Panc1 (cell line): ENCODE measurements around the gene IBTK. TPM values are rescaled to one million over a fixed set of nuclear protein-coding genes. Genes with fewer than 3 reads are reported as not detected.

Experiments
- ATAC-seq: fragments of 200-7000 bp; cut with Tn5 transposase; 2 replicates; pipeline ENCODE4 v1.9.1; 2020; ENCODE audit warnings: mild to moderate bottlenecking, moderate library complexity
- BruUV-seq: library from RNA; stranded (reverse); fragments of 400-500 nt; replicated peaks from 2 replicates; lab custom pipeline; 2021; lab: Mats Ljungman, UMichigan
- CTCF ChIA-PET: fragments of 300-600 bp; sonication (Branson Sonifier 250); formaldehyde crosslinking; loops from one replicate; lab custom pipeline; 2022; ENCODE audit warnings: antibody characterized with exemption; lab: Charles Lee
- POLR2A ChIA-PET: fragments of 300-600 bp; sonication (Branson Sonifier 250); formaldehyde crosslinking; loops from one replicate; lab custom pipeline; 2022; ENCODE audit warnings: antibody characterized with exemption; lab: Charles Lee
- DNase-seq: peaks from one replicate; pipeline ENCODE4 v3.0.0-alpha.2; 2010; ENCODE audit warnings: low read depth, low spot score
- H3K27ac ChIP-seq: 2 replicates; pipeline ENCODE4 v1.5.1; 2011; ENCODE audit warnings: mild to moderate bottlenecking, low read length, inconsistent platforms
- H3K27me3 ChIP-seq: fragments of 200-500 bp; sonication (Bioruptor generic); 2 replicates; pipeline ENCODE4 v1.6.0; 2014; ENCODE audit warnings: low read length, inconsistent platforms; ENCODE audit not compliant: control insufficient read depth, insufficient read depth
- H3K36me3 ChIP-seq: fragments of 200-500 bp; sonication (Bioruptor generic); 2 replicates; pipeline ENCODE4 v1.5.1; 2014; ENCODE audit warnings: inconsistent platforms, mild to moderate bottlenecking, low read length, moderate library complexity; ENCODE audit not compliant: control insufficient read depth, insufficient read depth
- H3K4me1 ChIP-seq: 2 replicates; pipeline ENCODE4 v1.5.1; 2011; ENCODE audit warnings: inconsistent platforms, mild to moderate bottlenecking, low read length, moderate library complexity; ENCODE audit not compliant: control insufficient read depth, insufficient read depth
- H3K4me3 ChIP-seq, 2 experiments: 2 replicates each; pipeline ENCODE4 v1.5.1; 2011 to 2012; ENCODE audit warnings: low read depth in 2 of 2, low read length in 2 of 2, mild to moderate bottlenecking in 2 of 2, inconsistent platforms in 1 of 2, moderate library complexity in 1 of 2
- H3K9me3 ChIP-seq: fragments of 200-500 bp; sonication (Bioruptor generic); 2 replicates; pipeline ENCODE4 v1.5.1; 2014; ENCODE audit warnings: low read depth, mild to moderate bottlenecking, inconsistent platforms, low read length, moderate library complexity; ENCODE audit not compliant: control insufficient read depth, insufficient read depth
- CTCF ChIP-seq: fragments of 450-650 bp; IDR thresholded peaks from 2 replicates; pipeline ENCODE4 v1.5.1; 2017; ENCODE audit warnings: mild to moderate bottlenecking
- POLR2AphosphoS5 ChIP-seq: IDR thresholded peaks from 2 replicates; pipeline ENCODE4 v1.6.1; 2012; ENCODE audit warnings: mild to moderate bottlenecking, low read depth, low read length, moderate library complexity
- SIN3A ChIP-seq: IDR thresholded peaks from 2 replicates; pipeline ENCODE4 v1.6.1; 2012; ENCODE audit warnings: low read depth, mild to moderate bottlenecking, low read length, moderate library complexity, borderline replicate concordance; ENCODE audit not compliant: insufficient read depth
- TCF7L2 ChIP-seq: IDR thresholded peaks from 2 replicates; pipeline ENCODE4 v1.6.1; 2011; ENCODE audit warnings: mild to moderate bottlenecking, low read depth, low read length, inconsistent platforms
- in situ Hi-C: cut with HindIII; loops from 2 replicates; pipeline ENCODE4 v1.10.0; 2016; ENCODE audit warnings: low sequenced_read_pairs, low pct_unique_long_range_greater_than_20kb
- intact Hi-C: fragments of 100-400 bp; cut with micrococcal nuclease; formaldehyde crosslinking; loops from one replicate; pipeline ENCODE4 v1.10.0; 2022; ENCODE audit not compliant: unreplicated experiment
- total RNA-seq: library from RNA; stranded (reverse); gene quantifications from one replicate; pipeline ENCODE4 v1.2.1, GENCODE V29; 2021; ENCODE audit not compliant: unreplicated experiment
- TF ChIP-seq, protein P1 (sequence below), 2 experiments: IDR thresholded peaks; 2 replicates each; pipeline ENCODE4 v1.6.1; 2011 to 2012; ENCODE audit warnings: low read depth in 2 of 2, control low read depth in 1 of 2, low read length in 1 of 2, mild to moderate bottlenecking in 1 of 2, moderate library complexity in 1 of 2; ENCODE audit not compliant: insufficient read depth in 1 of 2

The IBTK gene
- total RNA-seq, 1 experiment from 2014 or later: 73.2 TPM

DNA sequence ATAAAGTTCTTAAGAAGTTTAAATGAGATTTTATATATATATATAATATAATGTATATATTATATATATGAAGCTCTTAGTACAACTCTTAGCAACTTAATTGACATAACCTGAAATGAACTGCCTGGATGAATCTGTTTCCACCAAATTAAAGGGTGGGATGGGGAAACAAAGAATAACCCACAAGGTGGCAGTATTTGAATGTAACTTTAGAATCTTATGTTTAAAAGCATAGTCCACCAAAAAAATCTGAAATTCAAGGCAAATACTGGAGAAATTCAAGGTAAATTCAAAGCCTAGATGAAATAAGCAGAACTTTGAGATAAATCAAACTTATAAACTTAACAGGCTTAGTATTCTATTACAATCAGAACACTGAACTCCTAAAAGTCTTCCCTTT is 4.4 kb upstream of the IBTK start:
- in situ Hi-C loops (no loop called here), intact Hi-C loops (loop anchor here (2.0 kb wide), 1 partner anchor 803 kb away; no protein-coding TSS in a partner anchor)
- DNase-seq: no peak
- Histone ChIP-seq H3K4me3 (no peak overlapping the region), H3K4me1 (peaks cover 21% of the 10 kb centered on the region; the same call in 1 of the 2 replicates), H3K36me3 (no peaks in the 10 kb centered on the region; the same call in 1 of the 2 replicates), H3K9me3 (no peaks in the 10 kb centered on the region), H3K27me3 (no peaks in the 10 kb centered on the region), H3K27ac (peak overlapping the region; percentile 49; the same call in 1 of the 2 replicates)
- ATAC-seq: no peak
- POLR2A ChIA-PET: no interaction called here
- BruUV-seq: no TSS peak
- TF ChIP-seq CTCF (peak; percentile 21; the same call in 1 of the 2 replicates), POLR2AphosphoS5 (no peak)
- CTCF ChIA-PET: interaction anchor here (0.8 kb wide), 1 partner anchor 112 kb away, joined by 12 read pairs; the partner anchor contains the start of gene TPBG

- no TSS peak for BruUV-seq
- ChIA-PET CTCF (interaction anchor here (1.2 kb wide), 1 partner anchor 820 kb away, joined by 4 read pairs; no protein-coding TSS in a partner anchor), POLR2A (interaction anchor here (0.7 kb wide), 1 partner anchor 1265 kb away, joined by 7 read pairs; no protein-coding TSS in a partner anchor)
- intact Hi-C loops: loop anchor here (5.0 kb wide), 1 partner anchor 113 kb away; the partner anchor contains the start of gene TPBG
- Histone ChIP-seq H3K4me1 (peaks cover 27% of the 10 kb centered on the region; the same call in 1 of the 2 replicates), H3K27ac (peak overlapping the region; percentile 99), H3K9me3 (no peaks in the 10 kb centered on the region), H3K4me3 (peak overlapping the region; percentile 65 to 99; a peak in 3 of 4 replicates), H3K27me3 (no peaks in the 10 kb centered on the region), H3K36me3 (no peaks in the 10 kb centered on the region; the same call in 1 of the 2 replicates)
- DNase-seq (no peak), ATAC-seq (no peak)
- TF ChIP-seq, protein P1, sequence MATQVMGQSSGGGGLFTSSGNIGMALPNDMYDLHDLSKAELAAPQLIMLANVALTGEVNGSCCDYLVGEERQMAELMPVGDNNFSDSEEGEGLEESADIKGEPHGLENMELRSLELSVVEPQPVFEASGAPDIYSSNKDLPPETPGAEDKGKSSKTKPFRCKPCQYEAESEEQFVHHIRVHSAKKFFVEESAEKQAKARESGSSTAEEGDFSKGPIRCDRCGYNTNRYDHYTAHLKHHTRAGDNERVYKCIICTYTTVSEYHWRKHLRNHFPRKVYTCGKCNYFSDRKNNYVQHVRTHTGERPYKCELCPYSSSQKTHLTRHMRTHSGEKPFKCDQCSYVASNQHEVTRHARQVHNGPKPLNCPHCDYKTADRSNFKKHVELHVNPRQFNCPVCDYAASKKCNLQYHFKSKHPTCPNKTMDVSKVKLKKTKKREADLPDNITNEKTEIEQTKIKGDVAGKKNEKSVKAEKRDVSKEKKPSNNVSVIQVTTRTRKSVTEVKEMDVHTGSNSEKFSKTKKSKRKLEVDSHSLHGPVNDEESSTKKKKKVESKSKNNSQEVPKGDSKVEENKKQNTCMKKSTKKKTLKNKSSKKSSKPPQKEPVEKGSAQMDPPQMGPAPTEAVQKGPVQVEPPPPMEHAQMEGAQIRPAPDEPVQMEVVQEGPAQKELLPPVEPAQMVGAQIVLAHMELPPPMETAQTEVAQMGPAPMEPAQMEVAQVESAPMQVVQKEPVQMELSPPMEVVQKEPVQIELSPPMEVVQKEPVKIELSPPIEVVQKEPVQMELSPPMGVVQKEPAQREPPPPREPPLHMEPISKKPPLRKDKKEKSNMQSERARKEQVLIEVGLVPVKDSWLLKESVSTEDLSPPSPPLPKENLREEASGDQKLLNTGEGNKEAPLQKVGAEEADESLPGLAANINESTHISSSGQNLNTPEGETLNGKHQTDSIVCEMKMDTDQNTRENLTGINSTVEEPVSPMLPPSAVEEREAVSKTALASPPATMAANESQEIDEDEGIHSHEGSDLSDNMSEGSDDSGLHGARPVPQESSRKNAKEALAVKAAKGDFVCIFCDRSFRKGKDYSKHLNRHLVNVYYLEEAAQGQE (IDR thresholded peaks at IDR 0.05; ENCODE audit: insufficient read depth in 1 of 2, low read depth in 2 of 2, low read length in 1 of 2): no peak
- no peak for TF ChIP-seq POLR2AphosphoS5
- no peak for TF ChIP-seq TCF7L2
- TF ChIP-seq CTCF: no peak
- TF ChIP-seq SIN3A: no peak
- in situ Hi-C loops: no loop called here
Observed at GRCh38 chr6:82249381-82250253, 2.1 kb upstream of the IBTK start.
